ENCODE data around the gene DNA2. TPM values are rescaled to one million over a fixed set of nuclear protein-coding genes. Genes with fewer than 3 reads are reported as not detected.

DNA2 gene, protein sequence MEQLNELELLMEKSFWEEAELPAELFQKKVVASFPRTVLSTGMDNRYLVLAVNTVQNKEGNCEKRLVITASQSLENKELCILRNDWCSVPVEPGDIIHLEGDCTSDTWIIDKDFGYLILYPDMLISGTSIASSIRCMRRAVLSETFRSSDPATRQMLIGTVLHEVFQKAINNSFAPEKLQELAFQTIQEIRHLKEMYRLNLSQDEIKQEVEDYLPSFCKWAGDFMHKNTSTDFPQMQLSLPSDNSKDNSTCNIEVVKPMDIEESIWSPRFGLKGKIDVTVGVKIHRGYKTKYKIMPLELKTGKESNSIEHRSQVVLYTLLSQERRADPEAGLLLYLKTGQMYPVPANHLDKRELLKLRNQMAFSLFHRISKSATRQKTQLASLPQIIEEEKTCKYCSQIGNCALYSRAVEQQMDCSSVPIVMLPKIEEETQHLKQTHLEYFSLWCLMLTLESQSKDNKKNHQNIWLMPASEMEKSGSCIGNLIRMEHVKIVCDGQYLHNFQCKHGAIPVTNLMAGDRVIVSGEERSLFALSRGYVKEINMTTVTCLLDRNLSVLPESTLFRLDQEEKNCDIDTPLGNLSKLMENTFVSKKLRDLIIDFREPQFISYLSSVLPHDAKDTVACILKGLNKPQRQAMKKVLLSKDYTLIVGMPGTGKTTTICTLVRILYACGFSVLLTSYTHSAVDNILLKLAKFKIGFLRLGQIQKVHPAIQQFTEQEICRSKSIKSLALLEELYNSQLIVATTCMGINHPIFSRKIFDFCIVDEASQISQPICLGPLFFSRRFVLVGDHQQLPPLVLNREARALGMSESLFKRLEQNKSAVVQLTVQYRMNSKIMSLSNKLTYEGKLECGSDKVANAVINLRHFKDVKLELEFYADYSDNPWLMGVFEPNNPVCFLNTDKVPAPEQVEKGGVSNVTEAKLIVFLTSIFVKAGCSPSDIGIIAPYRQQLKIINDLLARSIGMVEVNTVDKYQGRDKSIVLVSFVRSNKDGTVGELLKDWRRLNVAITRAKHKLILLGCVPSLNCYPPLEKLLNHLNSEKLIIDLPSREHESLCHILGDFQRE
- total RNA-seq, result 2.8 and 4.4 TPM in 2 replicates

GRCh38 chr10:68471586-68472408 is at the start of gene DNA2:
Gene DNA2 (minus strand): TSS chr10:68471973. CDS start chr10:68471864, 109 bp downstream.

GRCh38 chr10:68406815-68407548 is 64.8 kb downstream of the DNA2 start, which contains the start of gene RUFY2:
Gene RUFY2 (minus strand): TSS chr10:68407277. CDS start chr10:68407189, 88 bp downstream.

Other genes with a start within 250 kb of the DNA2 start
- 0.07 TPM in 1 of 2 replicates, not detected in the other for gene ATOH7, start 239.9 kb downstream of the DNA2 start, total RNA-seq
- gene HNRNPH3, start 139.9 kb downstream of the DNA2 start, total RNA-seq, result 26.4 and 32.9 TPM in 2 replicates
- 3.7 and 4.4 TPM in 2 replicates for gene PBLD, start 139.0 kb downstream of the DNA2 start, total RNA-seq
- 20.0 and 21.5 TPM in 2 replicates for gene RUFY2, start 64.7 kb downstream of the DNA2 start, total RNA-seq
- 11.6 and 17.6 TPM in 2 replicates for gene SLC25A16, start 55.5 kb upstream of the DNA2 start, total RNA-seq
- 1.8 and 5.2 TPM in 2 replicates for gene TET1, start 88.4 kb upstream of the DNA2 start, total RNA-seq
- gene CCAR1, start 249.3 kb upstream of the DNA2 start, total RNA-seq, result 26.2 and 27.8 TPM in 2 replicates